Measurements from ENCODE around the gene RPTOR.

Gene RPTOR

GRCh38 chr17:80817321-80817845 lies 272.7 kb downstream of the RPTOR start:
- no peak for DNase-seq (ENCODE audit: low read depth)

- peak; percentile 73 for DNase-seq (ENCODE audit: low read depth)
These were observed 273.2 kb downstream of the RPTOR start for GRCh38 chr17:80817861-80818260.

- DNase-seq (ENCODE audit: low read depth): no peak
These were observed 274.2 kb downstream of the RPTOR start for GRCh38 chr17:80818871-80819270.

- no peak for DNase-seq (ENCODE audit: low read depth)
These were observed 275.0 kb downstream of the RPTOR start for GRCh38 chr17:80819422-80820164.

- DNase-seq (ENCODE audit: low read depth): no peak
These were observed 275.7 kb downstream of the RPTOR start for GRCh38 chr17:80820331-80820730.

- no peak for DNase-seq (ENCODE audit: low read depth)
These were observed 276.9 kb downstream of the RPTOR start for GRCh38 chr17:80821546-80821945.

GRCh38 chr17:80822021-80822699 lies 277.5 kb downstream of the RPTOR start:
- DNase-seq (ENCODE audit: low read depth): no peak

- peak; percentile 43 for DNase-seq (ENCODE audit: low read depth)
These were observed 278.2 kb downstream of the RPTOR start for GRCh38 chr17:80822700-80823410.

GRCh38 chr17:80824549-80825470 lies 280.2 kb downstream of the RPTOR start:
- no peak for DNase-seq (ENCODE audit: low read depth)

GRCh38 chr17:80825471-80826345 lies 281.1 kb downstream of the RPTOR start:
- no peak for DNase-seq (ENCODE audit: low read depth)

- DNase-seq (ENCODE audit: low read depth): no peak
These were observed 281.8 kb downstream of the RPTOR start for GRCh38 chr17:80826346-80826954.

- peak; percentile 99 for DNase-seq (ENCODE audit: low read depth)
These were observed 282.5 kb downstream of the RPTOR start for GRCh38 chr17:80826955-80827645.

- no peak for DNase-seq (ENCODE audit: low read depth)
These were observed 283.3 kb downstream of the RPTOR start for GRCh38 chr17:80827646-80828643.

- no peak for DNase-seq (ENCODE audit: low read depth)
These were observed 284.7 kb downstream of the RPTOR start for GRCh38 chr17:80829166-80829813.

- no peak for DNase-seq (ENCODE audit: low read depth)
These were observed 285.6 kb downstream of the RPTOR start for GRCh38 chr17:80830020-80830780.

GRCh38 chr17:80831491-80831890 lies 286.9 kb downstream of the RPTOR start:
- DNase-seq (ENCODE audit: low read depth): no peak

- DNase-seq (ENCODE audit: low read depth): peak; percentile 85
These were observed 287.6 kb downstream of the RPTOR start for GRCh38 chr17:80832266-80832676.

Measured in ELR (cell line).